ENCODE results near the gene MMP23B.
"Not testable (repeated sequence)": the region's sequence is repeated elsewhere in the genome, so short reads cannot be mapped to it uniquely, and the experiment has no call there.

MMP23B gene

GRCh38 chr1:1594602-1595260 is 37.2 kb upstream of the MMP23B start:
- no peaks in the 10 kb centered on the region for H3K9me3 ChIP-seq
- H3K4me3 ChIP-seq (ENCODE audit: low read depth in 1 of 2, low read length in 1 of 2), result no peak overlapping the region

DNA sequence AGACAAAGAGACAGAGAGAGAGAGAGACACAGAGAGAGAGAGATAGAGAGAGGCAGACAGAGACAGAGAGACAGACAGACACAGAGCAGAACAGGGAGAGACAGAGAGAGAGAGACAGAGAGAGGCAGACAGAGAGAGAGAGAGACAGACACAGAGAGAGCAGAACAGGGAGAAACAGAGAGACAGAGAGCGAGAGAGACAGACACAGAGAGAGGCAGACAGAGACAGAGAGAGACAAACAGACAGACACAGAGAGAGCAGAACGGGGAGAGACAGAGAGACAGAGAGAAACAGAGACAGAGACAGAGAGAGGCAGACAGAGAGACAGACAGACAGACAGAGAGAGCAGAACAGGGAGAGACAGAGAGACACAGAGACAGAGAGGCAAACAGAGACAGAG is 36.6 kb upstream of the MMP23B start:
- not testable (repeated sequence) for H3K9me3 ChIP-seq; H3K4me1 ChIP-seq (ENCODE audit: control insufficient read depth in 1 of 2, insufficient read depth in 1 of 2, low read depth in 1 of 2, low read length in 1 of 2); H3K27ac ChIP-seq; H3K4me3 ChIP-seq (ENCODE audit: low read depth in 1 of 2, low read length in 1 of 2); H3K36me3 ChIP-seq
- peaks cover 42% of the 10 kb centered on the region for H3K27me3 ChIP-seq

More at GRCh38 chr1:1594602-1595260, 37.2 kb upstream of the MMP23B start:
- H3K36me3 ChIP-seq, result no peaks in the 10 kb centered on the region
- peaks cover 5 to 7% of the 10 kb centered on the region in 2 experiments for H3K4me1 ChIP-seq (ENCODE audit: control insufficient read depth in 1 of 2, insufficient read depth in 1 of 2, low read depth in 1 of 2, low read length in 1 of 2)
- TF ChIP-seq, protein P1, sequence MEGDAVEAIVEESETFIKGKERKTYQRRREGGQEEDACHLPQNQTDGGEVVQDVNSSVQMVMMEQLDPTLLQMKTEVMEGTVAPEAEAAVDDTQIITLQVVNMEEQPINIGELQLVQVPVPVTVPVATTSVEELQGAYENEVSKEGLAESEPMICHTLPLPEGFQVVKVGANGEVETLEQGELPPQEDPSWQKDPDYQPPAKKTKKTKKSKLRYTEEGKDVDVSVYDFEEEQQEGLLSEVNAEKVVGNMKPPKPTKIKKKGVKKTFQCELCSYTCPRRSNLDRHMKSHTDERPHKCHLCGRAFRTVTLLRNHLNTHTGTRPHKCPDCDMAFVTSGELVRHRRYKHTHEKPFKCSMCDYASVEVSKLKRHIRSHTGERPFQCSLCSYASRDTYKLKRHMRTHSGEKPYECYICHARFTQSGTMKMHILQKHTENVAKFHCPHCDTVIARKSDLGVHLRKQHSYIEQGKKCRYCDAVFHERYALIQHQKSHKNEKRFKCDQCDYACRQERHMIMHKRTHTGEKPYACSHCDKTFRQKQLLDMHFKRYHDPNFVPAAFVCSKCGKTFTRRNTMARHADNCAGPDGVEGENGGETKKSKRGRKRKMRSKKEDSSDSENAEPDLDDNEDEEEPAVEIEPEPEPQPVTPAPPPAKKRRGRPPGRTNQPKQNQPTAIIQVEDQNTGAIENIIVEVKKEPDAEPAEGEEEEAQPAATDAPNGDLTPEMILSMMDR (IDR thresholded peaks at IDR 0.05), result no peak
- H3K27ac ChIP-seq, result no peak overlapping the region
- H3K27me3 ChIP-seq, result peaks cover 39% of the 10 kb centered on the region

DNA sequence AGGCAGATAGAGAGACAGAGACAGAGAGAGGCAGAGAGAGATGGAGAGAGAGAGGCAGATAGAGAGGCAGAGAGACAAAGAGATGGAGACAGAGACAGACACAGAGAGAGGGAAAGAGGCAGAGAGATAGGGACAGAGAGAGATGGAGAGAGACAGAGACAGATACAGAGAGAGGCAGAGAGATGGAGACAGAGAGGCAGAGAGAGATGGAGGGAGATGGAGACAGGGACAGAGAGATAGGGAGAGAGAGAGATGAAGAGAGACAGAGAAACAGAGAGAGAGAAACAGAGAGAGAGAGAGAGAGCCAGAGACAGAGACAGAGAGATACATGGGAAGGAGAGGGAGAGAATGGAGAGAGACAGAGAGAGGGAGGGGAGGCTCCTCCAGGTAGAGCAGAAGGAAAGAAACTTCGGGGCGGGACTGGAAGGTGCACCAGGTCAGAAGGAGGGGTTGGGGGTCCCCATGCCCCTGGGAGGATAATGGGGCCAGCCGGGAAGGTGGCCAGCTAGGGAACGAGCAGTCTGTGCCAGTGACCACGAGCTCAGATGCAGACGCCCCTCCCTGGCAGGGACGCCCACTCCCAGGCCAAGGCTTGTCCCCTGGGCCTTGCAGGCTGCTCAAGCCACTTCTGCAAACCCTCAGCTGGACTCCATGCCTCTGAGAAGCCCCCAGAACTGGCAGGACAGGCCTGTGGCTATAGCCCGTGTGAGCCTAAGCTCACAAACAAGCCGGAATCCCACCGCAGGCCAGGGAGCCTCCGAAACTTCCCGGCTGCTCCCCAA is 35.3 kb upstream of the MMP23B start:
- H3K27me3 ChIP-seq, result peaks cover 47% of the 10 kb centered on the region
- no peaks in the 10 kb centered on the region for H3K36me3 ChIP-seq
- no peak overlapping the region for H3K4me3 ChIP-seq (ENCODE audit: low read depth in 1 of 2, low read length in 1 of 2)
- TF ChIP-seq, protein P1 (IDR thresholded peaks at IDR 0.05), result no peak
- no peaks in the 10 kb centered on the region for H3K9me3 ChIP-seq
- no peak overlapping the region for H3K27ac ChIP-seq
- peaks cover 20 to 22% of the 10 kb centered on the region in 2 experiments for H3K4me1 ChIP-seq (ENCODE audit: control insufficient read depth in 1 of 2, insufficient read depth in 1 of 2, low read depth in 1 of 2, low read length in 1 of 2)

GRCh38 chr1:1597275-1597930 is 34.6 kb upstream of the MMP23B start:
- H3K4me1 ChIP-seq (ENCODE audit: control insufficient read depth in 1 of 2, insufficient read depth in 1 of 2, low read depth in 1 of 2, low read length in 1 of 2), result peaks cover 27 to 29% of the 10 kb centered on the region in 2 experiments
- peaks cover 47% of the 10 kb centered on the region for H3K27me3 ChIP-seq
- H3K4me3 ChIP-seq (ENCODE audit: low read depth in 1 of 2, low read length in 1 of 2), result no peak overlapping the region
- H3K9me3 ChIP-seq, result no peaks in the 10 kb centered on the region
- TF ChIP-seq, protein P1 (IDR thresholded peaks at IDR 0.05), result no peak
- H3K27ac ChIP-seq, result no peak overlapping the region
- H3K36me3 ChIP-seq, result no peaks in the 10 kb centered on the region

DNA sequence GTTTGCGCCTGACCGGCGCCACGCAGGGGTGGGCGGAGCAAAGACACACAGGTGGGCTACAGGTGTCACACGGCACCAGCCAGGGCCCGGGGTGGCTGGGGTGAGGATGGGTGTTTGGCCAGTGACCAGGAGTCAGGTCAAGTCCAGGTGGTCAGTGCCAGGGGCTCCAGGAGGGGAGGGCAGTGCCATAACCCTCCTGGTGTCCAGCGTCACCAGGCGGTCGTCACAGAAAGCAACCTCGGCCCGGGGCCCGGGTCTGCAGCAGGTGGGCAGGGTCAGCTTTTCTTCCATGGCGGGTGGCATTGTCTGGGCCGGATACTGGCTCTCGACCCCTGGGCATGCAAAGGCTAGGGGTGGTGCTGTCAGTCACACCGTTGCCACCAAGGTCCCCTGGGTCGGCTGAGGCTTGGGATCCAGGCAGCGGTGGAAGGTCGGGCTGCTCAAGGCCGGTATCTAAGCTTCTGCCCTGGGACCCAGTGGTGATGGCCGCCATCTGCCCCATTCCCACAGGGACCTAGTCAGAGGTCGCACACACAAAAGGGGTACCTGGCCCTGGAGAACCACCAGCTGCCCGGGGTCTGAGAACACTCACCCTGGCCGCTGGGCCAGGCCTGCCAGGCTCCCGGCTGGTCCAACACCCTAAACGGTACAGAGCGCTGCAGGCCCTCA is 33.8 kb upstream of the MMP23B start:
- peaks cover 47% of the 10 kb centered on the region for H3K27me3 ChIP-seq
- peaks cover 33 to 34% of the 10 kb centered on the region in 2 experiments for H3K4me1 ChIP-seq (ENCODE audit: control insufficient read depth in 1 of 2, insufficient read depth in 1 of 2, low read depth in 1 of 2, low read length in 1 of 2)
- H3K27ac ChIP-seq, result no peak overlapping the region
- H3K4me3 ChIP-seq (ENCODE audit: low read depth in 1 of 2, low read length in 1 of 2), result no peak overlapping the region
- H3K36me3 ChIP-seq, result no peaks in the 10 kb centered on the region
- TF ChIP-seq, protein P1 (IDR thresholded peaks at IDR 0.05), result no peak
- no peaks in the 10 kb centered on the region for H3K9me3 ChIP-seq
